Measurements from ENCODE around the gene ARHGAP12. TPM values are rescaled to one million over a fixed set of nuclear protein-coding genes. Genes with fewer than 3 reads are reported as not detected.
A peak's percentile ranks its signal among the peaks of the same experiment; 100 is the strongest.

Gene ARHGAP12
- total and polyA plus RNA-seq, 4 donors: 8.6 to 66.0 (median 27.0) TPM

GRCh38 chr10:31808258-31809218 lies 120.1 kb downstream of the ARHGAP12 start:
- peak; percentile 53 for ATAC-seq (ENCODE audit: insufficient read depth, low FRiP score)
- Histone ChIP-seq H3K9ac (ENCODE audit: insufficient read depth in 1 of 2, low read length in 2 of 2) (peak overlapping the region in 1 of 2 donors; percentile 67), H3K4me3 (no peak overlapping the region), H3K27ac (ENCODE audit: low read depth in 1 of 2, low read length in 1 of 2) (peak overlapping the region; percentile 67 to 82), H3K9me3 (ENCODE audit: control insufficient read depth in 4 of 4, insufficient read depth in 3 of 4, low read length in 3 of 4) (no peaks in the 10 kb centered on the region), H3K36me3 (ENCODE audit: control insufficient read depth in 4 of 4, insufficient read depth in 4 of 4, low read length in 4 of 4) (peaks cover 0 to 4% (median 0%) of the 10 kb centered on the region in 4 donors), H3K27me3 (ENCODE audit: control insufficient read depth in 3 of 3, insufficient read depth in 3 of 3, low read length in 2 of 3) (no peaks in the 10 kb centered on the region), H3K4me1 (ENCODE audit: control insufficient read depth in 5 of 5, insufficient read depth in 5 of 5, low read length in 5 of 5) (peaks cover 0 to 3% (median 2%) of the 10 kb centered on the region in 5 donors)
- TF ChIP-seq CTCF (IDR thresholded peaks at IDR 0.05; ENCODE audit: control extremely low read depth, extremely low read depth): peak; percentile 39
- WGBS, 2 donors: 54 to 58% methylated on average over 6 of the region's 6 CpGs
- DNase-seq: peak; percentile 36 to 89 (median 86)

GRCh38 chr10:31804352-31804810 lies 124.2 kb downstream of the ARHGAP12 start:
- Histone ChIP-seq H3K27me3 (ENCODE audit: control insufficient read depth in 3 of 3, insufficient read depth in 3 of 3, low read length in 2 of 3) (no peaks in the 10 kb centered on the region), H3K9me3 (ENCODE audit: control insufficient read depth in 4 of 4, insufficient read depth in 3 of 4, low read length in 3 of 4) (no peaks in the 10 kb centered on the region), H3K4me1 (ENCODE audit: control insufficient read depth in 5 of 5, insufficient read depth in 5 of 5, low read length in 5 of 5) (peaks cover 0 to 3% (median 2%) of the 10 kb centered on the region in 5 donors), H3K4me3 (no peak overlapping the region), H3K36me3 (ENCODE audit: control insufficient read depth in 4 of 4, insufficient read depth in 4 of 4, low read length in 4 of 4) (peaks cover 0 to 3% (median 0%) of the 10 kb centered on the region in 4 donors), H3K9ac (ENCODE audit: insufficient read depth in 1 of 2, low read length in 2 of 2) (no peak overlapping the region), H3K27ac (ENCODE audit: low read depth in 1 of 2, low read length in 1 of 2) (peak overlapping the region in 1 of 2 donors; percentile 21)
- ATAC-seq (ENCODE audit: insufficient read depth, low FRiP score): no peak
- no peak for TF ChIP-seq CTCF (IDR thresholded peaks at IDR 0.05; ENCODE audit: control extremely low read depth, extremely low read depth)
- WGBS, 2 donors: 90 to 94% methylated on average over 7 of the region's 7 CpGs
- DNase-seq: no peak

- Histone ChIP-seq H3K36me3 (ENCODE audit: control insufficient read depth in 4 of 4, insufficient read depth in 4 of 4, low read length in 4 of 4) (no peaks in the 10 kb centered on the region), H3K27ac (ENCODE audit: low read depth in 1 of 2, low read length in 1 of 2) (no peak overlapping the region), H3K4me1 (ENCODE audit: control insufficient read depth in 5 of 5, insufficient read depth in 5 of 5, low read length in 5 of 5) (peaks cover 0 to 3% (median 2%) of the 10 kb centered on the region in 5 donors), H3K9ac (ENCODE audit: insufficient read depth in 1 of 2, low read length in 2 of 2) (no peak overlapping the region), H3K4me3 (no peak overlapping the region), H3K9me3 (ENCODE audit: control insufficient read depth in 4 of 4, insufficient read depth in 3 of 4, low read length in 3 of 4) (no peaks in the 10 kb centered on the region), H3K27me3 (ENCODE audit: control insufficient read depth in 3 of 3, insufficient read depth in 3 of 3, low read length in 2 of 3) (no peaks in the 10 kb centered on the region)
- no peak for TF ChIP-seq CTCF (IDR thresholded peaks at IDR 0.05; ENCODE audit: control extremely low read depth, extremely low read depth)
- ATAC-seq (ENCODE audit: insufficient read depth, low FRiP score) (no peak), DNase-seq (no peak)
- WGBS, 2 donors: 71 to 80% methylated on average over 8 of the region's 8 CpGs
Measured at GRCh38 chr10:31803606-31804351, 124.9 kb downstream of the ARHGAP12 start.
